Measurements from ENCODE around the gene TFCP2L1. TPM values are rescaled to one million over a fixed set of nuclear protein-coding genes. Genes with fewer than 3 reads are reported as not detected.

The TFCP2L1 gene
- total and polyA plus RNA-seq, 2 of the 4 experiments (the other 2 are of a cell fraction), result not detected

DNA sequence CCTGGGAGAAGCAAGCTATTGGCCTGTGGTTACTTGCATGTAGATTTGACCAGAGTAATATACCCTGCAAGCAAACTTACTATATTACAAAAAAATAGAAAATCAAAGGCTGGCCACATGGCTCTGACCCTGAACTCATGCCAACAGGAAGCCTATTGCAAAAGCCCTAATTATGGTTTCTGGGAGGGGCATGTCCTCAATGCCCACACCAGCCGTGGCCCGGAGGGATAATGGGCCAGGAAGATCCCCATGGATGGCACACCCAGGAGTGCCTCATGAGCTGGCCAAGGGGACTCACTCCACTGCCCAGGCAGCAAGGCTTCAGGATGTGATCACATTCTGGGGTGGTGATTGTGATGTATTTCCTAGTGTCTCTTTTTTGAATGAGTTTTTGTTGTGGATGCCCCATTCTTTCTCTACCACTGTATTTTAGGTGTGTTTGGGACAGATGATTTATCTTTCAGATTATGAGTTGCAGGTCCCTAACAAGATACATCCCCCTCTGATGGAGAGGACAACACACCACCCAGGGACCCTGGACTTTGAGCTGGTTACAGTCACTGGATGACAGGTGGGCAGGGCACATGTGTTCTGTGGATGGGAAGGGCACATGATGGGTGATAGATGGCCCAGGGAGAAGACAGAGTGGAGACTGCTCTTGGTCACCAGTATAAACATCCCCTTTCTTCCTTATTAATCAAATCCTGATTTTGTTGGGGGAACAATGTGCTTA is 18.7 kb upstream of the TFCP2L1 start:
- ChIA-PET POLR2A (ENCODE audit: unreplicated experiment) (no interaction called here), CTCF (interaction anchor here (0.8 kb wide), 1 partner anchor 30 kb away, joined by 3 read pairs; no protein-coding TSS in a partner anchor)
- Histone ChIP-seq H4K20me1 (ENCODE audit: insufficient read depth, low read length) (no peaks in the 10 kb centered on the region), H3K9me3 (ENCODE audit: control insufficient read depth, insufficient read depth, low read length) (no peaks in the 10 kb centered on the region), H3K14ac (replicated peaks; ENCODE audit: low read depth, low read length) (no peak overlapping the region), H3K79me1 (ENCODE audit: low read depth in 1 of 2, low read length in 2 of 2) (no peaks in the 10 kb centered on the region), H3K27me3 (ENCODE audit: control insufficient read depth, insufficient read depth, low read length) (peaks cover 16% of the 10 kb centered on the region), H2BK20ac (ENCODE audit: low read depth, low read length) (no peak overlapping the region), H3K4me3 (ENCODE audit: insufficient read depth, low read depth, low read length) (no peak overlapping the region), H3K18ac (ENCODE audit: low read depth, low read length) (no peak overlapping the region), H2AK9ac (replicated peaks; ENCODE audit: low read depth, low read length, poor library complexity) (no peak overlapping the region), H3K36me3 (ENCODE audit: control insufficient read depth, insufficient read depth, low read length) (no peaks in the 10 kb centered on the region), H3K4me1 (ENCODE audit: control insufficient read depth, insufficient read depth, low read length) (no peaks in the 10 kb centered on the region), H4K5ac (ENCODE audit: low read depth, low read length) (no peak overlapping the region), H2BK120ac (ENCODE audit: low read depth, low read length) (no peak overlapping the region), H2BK15ac (ENCODE audit: low read depth, low read length) (no peak overlapping the region), H3K27ac (ENCODE audit: insufficient read depth, low read length) (no peak overlapping the region), H3K4ac (ENCODE audit: low read depth, low read length) (no peak overlapping the region), H2BK5ac (ENCODE audit: low read depth, low read length, poor library complexity, severe bottlenecking) (no peak overlapping the region), H3K4me2 (ENCODE audit: low read depth, low read length) (no peak overlapping the region), H2AK5ac (ENCODE audit: low read depth, low read length) (no peak overlapping the region), H2AFZ (replicated peaks; ENCODE audit: low read length, poor library complexity) (no peak overlapping the region), H4K8ac (ENCODE audit: low read depth in 2 of 2, low read length in 2 of 2) (no peak overlapping the region), H3K23ac (ENCODE audit: low read depth, low read length) (no peak overlapping the region), H3K9ac (ENCODE audit: low read depth, low read length) (no peak overlapping the region), H3K56ac (ENCODE audit: extremely low read depth, insufficient read depth, low read length) (no peak overlapping the region), H3K9me1 (ENCODE audit: insufficient read depth, low read length) (no peaks in the 10 kb centered on the region), H4K91ac (ENCODE audit: insufficient read depth, low read depth, low read length) (no peak overlapping the region)
- dilution Hi-C loops (cut with HindIII; ENCODE audit: low sequenced_read_pairs, unreplicated experiment) (no loop called here), intact Hi-C loops (cut with micrococcal nuclease) (no loop called here), in situ Hi-C loops (cut with MboI; ENCODE audit: low sequenced_read_pairs) (no loop called here)
- DNase-seq (no peak), ATAC-seq (ENCODE audit: low read depth) (no peak)
- TF ChIP-seq RCOR1 (IDR thresholded peaks at IDR 0.05; ENCODE audit: insufficient replicate concordance, low read length) (no peak), NFE2L2 (IDR thresholded peaks at IDR 0.05; ENCODE audit: low read depth, low read length) (no peak), SMC3 (IDR thresholded peaks at IDR 0.05; ENCODE audit: low read depth, low read length) (no peak), RAD21 (IDR thresholded peaks at IDR 0.05; ENCODE audit: low read length) (no peak), MAFK (IDR thresholded peaks at IDR 0.05; ENCODE audit: low read depth, low read length) (no peak), FOS (IDR thresholded peaks at IDR 0.05; ENCODE audit: low read depth, low read length) (no peak), POLR2A (IDR thresholded peaks at IDR 0.05; ENCODE audit: low read depth, low read length) (no peak), MAZ (IDR thresholded peaks at IDR 0.05; ENCODE audit: borderline replicate concordance, low read depth, low read length) (no peak), CEBPB (IDR thresholded peaks at IDR 0.05; ENCODE audit: low read depth, low read length) (no peak), MXI1 (IDR thresholded peaks at IDR 0.05; ENCODE audit: borderline replicate concordance, low read depth, low read length) (no peak), RFX5 (IDR thresholded peaks at IDR 0.05; ENCODE audit: low read depth, low read length) (no peak), CHD1 (IDR thresholded peaks at IDR 0.05; ENCODE audit: low read depth, low read length) (no peak), BHLHE40 (IDR thresholded peaks at IDR 0.05; ENCODE audit: low read depth, low read length) (no peak)
- TF ChIP-seq, protein P1, sequence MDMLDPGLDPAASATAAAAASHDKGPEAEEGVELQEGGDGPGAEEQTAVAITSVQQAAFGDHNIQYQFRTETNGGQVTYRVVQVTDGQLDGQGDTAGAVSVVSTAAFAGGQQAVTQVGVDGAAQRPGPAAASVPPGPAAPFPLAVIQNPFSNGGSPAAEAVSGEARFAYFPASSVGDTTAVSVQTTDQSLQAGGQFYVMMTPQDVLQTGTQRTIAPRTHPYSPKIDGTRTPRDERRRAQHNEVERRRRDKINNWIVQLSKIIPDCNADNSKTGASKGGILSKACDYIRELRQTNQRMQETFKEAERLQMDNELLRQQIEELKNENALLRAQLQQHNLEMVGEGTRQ (IDR thresholded peaks at IDR 0.05; ENCODE audit: low read depth, low read length), result no peak
- TF ChIP-seq, protein P2, sequence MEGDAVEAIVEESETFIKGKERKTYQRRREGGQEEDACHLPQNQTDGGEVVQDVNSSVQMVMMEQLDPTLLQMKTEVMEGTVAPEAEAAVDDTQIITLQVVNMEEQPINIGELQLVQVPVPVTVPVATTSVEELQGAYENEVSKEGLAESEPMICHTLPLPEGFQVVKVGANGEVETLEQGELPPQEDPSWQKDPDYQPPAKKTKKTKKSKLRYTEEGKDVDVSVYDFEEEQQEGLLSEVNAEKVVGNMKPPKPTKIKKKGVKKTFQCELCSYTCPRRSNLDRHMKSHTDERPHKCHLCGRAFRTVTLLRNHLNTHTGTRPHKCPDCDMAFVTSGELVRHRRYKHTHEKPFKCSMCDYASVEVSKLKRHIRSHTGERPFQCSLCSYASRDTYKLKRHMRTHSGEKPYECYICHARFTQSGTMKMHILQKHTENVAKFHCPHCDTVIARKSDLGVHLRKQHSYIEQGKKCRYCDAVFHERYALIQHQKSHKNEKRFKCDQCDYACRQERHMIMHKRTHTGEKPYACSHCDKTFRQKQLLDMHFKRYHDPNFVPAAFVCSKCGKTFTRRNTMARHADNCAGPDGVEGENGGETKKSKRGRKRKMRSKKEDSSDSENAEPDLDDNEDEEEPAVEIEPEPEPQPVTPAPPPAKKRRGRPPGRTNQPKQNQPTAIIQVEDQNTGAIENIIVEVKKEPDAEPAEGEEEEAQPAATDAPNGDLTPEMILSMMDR (conservative IDR thresholded peaks at IDR 0.05; ENCODE audit: low read depth, low read length), result no peak
- TF ChIP-seq, protein P3, sequence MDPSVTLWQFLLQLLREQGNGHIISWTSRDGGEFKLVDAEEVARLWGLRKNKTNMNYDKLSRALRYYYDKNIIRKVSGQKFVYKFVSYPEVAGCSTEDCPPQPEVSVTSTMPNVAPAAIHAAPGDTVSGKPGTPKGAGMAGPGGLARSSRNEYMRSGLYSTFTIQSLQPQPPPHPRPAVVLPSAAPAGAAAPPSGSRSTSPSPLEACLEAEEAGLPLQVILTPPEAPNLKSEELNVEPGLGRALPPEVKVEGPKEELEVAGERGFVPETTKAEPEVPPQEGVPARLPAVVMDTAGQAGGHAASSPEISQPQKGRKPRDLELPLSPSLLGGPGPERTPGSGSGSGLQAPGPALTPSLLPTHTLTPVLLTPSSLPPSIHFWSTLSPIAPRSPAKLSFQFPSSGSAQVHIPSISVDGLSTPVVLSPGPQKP (IDR thresholded peaks at IDR 0.05; ENCODE audit: borderline replicate concordance, low read depth, low read length), result no peak
- 40% methylated on average over 1 of the region's 2 CpGs; no CpG with 5 or more reads in 1 of the 2 experiments for WGBS, 2 experiments (ENCODE audit: extremely low coverage in 2 of 2, insufficient read length in 1 of 2)
- no TSS peak for BruUV-seq (replicated peaks)
